ENCODE data around the gene TIMP2.
"Not testable (repeated sequence)": the region's sequence is repeated elsewhere in the genome, so short reads cannot be mapped to it uniquely, and the experiment has no call there.

TIMP2 gene, protein sequence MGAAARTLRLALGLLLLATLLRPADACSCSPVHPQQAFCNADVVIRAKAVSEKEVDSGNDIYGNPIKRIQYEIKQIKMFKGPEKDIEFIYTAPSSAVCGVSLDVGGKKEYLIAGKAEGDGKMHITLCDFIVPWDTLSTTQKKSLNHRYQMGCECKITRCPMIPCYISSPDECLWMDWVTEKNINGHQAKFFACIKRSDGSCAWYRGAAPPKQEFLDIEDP

DNA sequence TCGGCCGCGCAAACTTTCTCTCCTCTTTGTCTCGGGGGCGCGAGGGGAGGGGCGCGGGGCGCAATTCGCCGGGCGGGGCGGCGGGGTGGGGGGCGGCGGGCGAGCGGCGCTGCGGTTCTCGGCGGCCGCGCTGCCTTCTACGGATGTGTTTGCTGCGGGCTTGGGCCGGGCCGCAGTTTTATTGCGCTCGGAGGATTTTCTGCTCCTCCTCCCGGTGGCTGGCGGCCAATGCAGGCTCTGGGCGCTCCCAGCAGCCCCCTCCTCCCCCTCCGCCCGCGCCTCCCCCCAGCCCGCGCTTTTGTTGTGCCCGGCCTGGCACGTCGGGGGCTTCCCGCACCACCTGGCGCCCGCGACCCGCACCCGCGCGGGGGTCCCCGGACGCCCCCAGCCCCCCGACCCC lies at the start of gene TIMP2:
Gene TIMP2 (minus strand): TSS at position 154 of the 400 bp plus-strand sequence. CDS start 299 bp downstream, outside the sequence.
- DNase-seq, result peak; percentile 74

GRCh38 chr17:78973792-78974520 lies 48.8 kb upstream of the TIMP2 start:
- no peak for DNase-seq

DNA sequence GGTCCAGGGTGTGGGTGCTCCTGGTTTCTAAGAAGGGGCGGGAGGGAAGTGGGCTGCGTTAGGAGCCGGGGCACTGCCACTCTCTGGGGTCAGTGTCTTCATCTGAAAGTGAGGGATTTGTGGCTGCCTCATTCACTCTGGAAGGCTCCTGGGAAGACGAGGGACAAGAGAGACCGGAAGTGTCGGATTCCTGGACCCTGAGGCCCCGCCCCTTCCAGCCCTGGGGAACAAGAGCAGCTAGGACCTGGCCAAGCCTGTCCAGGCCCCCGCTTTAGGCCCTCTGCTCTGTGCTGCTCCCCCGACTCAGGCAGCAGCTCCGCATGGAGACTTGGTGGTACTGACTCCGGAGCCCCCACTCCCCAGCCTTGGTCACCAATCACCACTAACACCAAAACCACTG lies 48.0 kb upstream of the TIMP2 start:
- no peak for DNase-seq

DNA sequence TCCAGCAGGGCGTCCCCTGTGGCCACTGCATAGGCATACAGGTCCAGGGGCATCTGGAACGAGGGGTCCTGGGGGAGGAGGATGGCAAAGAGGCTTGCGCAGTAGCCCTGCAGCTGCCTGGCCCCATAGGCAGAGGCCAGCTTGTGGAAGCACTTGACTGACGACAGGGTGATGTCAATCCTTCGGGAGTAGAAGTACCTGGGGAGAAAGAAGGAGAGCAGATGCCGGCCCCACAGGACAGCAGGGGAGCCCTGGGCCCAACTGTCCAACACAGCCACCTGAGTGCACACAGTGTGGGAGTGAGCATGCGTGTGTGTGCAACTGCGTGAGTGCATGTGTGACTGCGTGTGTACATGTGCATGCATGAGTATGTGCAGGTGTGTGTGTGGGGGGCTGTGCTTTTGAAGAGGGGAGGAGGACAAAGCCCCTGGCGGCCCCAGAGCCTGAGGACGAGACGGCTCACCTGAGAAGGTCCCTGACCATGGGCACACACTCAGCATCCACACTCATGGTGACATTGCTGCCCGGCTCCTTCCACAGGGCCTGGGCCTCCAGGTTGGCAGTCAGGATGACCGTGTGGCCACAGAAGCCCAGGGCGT lies 47.4 kb upstream of the TIMP2 start:
- no peak for DNase-seq

GRCh38 chr17:78971756-78972506 lies 46.7 kb upstream of the TIMP2 start:
- no peak for DNase-seq

- DNase-seq, result peak; percentile 87
Measured at GRCh38 chr17:78970834-78971755, 45.9 kb upstream of the TIMP2 start.

DNA sequence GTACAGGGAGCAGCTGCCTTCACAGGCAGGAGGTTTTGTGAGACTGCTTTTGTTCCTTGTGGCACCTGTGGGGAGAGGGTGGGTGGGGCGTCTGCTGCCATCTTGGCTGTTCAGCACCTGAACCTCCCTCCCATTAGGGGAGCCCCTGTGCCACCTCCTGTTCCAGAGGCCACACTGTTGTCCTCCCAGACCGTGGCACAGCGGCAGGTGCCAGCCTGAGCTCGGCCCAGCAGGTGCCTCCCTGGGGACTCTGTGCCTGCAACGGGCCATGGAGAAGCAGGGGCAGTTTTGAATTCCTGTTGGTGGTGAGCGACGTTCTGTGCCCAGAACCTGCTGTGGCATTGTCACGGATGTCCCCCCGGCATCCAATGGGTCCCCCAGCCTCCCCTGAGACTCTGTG lies 44.7 kb upstream of the TIMP2 start:
- DNase-seq, result no peak

- DNase-seq, result no peak
Measured at GRCh38 chr17:78967782-78968362, 42.7 kb upstream of the TIMP2 start.

DNA sequence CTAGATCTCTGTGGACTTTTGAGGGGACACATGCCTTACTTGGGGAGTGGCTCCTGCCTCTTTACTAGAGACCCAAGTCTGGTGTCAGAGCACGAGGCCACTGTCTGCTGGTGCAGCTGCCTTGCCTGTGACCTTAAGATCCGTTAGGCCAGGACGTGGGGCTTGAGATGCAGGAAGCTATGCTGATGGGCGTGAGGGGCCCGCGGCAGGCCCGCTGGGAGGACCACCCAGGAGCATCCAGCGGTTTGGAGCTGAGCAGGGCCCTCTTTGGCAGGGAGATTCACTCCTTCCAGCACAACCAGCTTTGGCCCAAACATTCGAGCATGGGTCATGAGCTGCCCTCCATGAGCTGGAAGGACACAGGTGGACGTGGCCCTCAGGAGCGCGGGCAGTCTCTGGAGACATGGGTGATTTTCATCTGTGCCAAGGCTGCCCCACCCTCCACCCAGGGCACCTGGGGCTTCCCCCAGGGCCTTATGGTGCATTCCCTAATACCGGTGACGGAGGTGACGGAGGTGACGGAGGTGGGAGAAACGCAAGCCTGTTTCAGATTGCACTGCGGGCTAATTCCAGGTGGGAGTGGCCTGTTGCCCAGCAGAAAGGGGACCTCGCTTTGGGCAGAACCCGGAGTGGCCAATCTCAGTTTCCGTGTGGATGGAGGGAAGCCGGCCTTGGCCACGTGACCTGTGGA lies 41.9 kb upstream of the TIMP2 start:
- no peak for DNase-seq

- DNase-seq, result no peak
Measured at GRCh38 chr17:78966123-78966813, 41.1 kb upstream of the TIMP2 start.

DNA sequence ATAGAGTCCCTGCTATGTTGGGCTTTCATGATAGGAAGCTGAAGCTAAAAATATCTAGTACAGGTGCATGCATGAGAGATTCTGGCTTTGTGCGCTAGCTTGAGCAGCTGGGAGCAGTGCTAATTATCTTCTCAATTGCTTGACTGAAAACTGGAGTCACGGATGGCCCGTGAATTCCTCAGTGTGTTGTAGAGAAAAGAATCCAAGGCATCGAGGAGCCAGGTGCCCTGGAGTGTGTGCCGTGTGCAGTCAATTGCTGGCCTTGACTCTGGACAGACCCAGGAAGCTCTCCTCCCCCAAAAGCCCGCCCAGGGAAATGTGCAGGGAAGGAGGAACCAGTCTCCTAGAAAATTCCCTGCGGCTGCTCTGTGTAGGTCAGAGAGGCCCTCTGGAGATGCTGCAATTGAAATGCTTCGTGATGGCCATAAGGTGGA lies 40.3 kb upstream of the TIMP2 start:
- DNase-seq, result no peak

DNA sequence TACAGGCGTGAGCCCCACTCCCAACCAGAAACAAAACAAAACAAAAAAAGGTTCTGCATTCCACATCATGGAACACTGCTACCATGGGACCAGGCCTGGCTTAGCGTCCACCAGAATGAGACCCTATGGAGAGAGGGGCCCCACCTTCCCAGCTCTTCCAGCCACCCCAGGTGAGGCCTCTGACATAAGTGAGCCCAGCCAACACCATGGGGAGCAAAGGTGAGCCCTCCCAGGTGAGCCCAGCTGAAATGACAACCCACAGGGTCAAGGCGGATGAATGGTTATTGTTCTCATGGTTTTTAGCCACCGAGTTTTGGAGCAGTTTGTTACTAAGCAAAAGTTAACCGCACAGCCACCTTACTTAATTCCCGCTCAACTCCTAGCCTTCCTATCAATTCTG lies 38.2 kb upstream of the TIMP2 start:
- no peak for DNase-seq

DNA sequence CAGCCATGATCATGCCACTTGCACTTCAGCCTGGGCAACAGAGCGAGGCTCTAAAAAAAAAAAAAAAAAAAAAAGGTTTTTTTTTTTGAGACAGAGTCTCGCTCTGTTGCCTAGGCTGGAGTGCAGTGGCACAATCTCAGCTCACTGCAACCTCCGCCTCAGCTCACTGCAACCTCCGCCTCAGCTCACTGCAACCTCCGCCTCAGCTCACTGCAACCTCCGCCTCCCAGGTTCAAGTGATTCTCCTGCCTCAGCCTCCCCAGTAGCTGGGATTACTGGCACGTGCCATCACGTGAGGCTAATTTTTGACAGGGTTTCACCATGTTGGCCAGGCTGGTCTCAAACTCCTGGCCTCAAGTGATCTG lies 37.8 kb upstream of the TIMP2 start:
- not testable (repeated sequence) for DNase-seq

GRCh38 chr17:78962345-78962983 lies 37.3 kb upstream of the TIMP2 start:
- DNase-seq, result no peak

DNA sequence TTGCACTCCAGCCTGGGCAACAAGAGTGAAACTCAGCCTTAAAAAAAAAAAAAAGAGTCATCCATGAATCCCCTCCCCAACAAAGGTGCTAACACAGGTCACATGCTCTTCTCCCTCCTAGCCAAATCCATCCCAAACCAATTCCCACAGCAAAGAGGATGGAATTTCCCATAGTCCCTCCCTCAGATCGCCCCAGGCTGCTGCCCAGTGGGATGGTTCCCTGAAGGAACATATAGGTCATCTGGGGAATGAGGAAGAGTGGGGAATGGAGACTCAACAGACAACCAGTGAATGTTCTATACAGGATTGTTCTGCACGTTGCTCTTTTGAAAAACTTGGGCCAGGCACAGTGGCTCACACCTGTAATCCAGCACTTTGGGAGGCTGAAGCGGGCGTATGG lies 36.4 kb upstream of the TIMP2 start:
- no peak for DNase-seq

DNA sequence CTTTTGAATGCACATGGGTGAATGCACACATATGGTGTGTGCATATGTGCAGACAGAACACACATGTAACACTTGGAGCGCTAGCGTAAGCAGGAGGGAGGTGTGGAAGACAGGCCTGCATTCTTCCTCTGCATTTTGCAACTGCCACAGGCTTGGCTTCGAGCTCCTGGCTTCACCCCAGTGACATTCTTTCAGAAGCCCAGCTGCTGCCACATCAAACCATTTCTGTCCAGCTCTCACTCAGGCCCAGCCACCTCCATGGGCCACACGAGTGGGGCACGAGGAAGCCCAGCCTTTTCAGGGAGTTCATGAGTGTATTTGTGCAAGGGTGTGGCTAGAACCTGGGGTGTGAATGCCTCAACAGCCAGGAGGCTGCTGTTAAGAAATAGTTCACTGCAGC lies 35.7 kb upstream of the TIMP2 start:
- DNase-seq, result no peak

DNA sequence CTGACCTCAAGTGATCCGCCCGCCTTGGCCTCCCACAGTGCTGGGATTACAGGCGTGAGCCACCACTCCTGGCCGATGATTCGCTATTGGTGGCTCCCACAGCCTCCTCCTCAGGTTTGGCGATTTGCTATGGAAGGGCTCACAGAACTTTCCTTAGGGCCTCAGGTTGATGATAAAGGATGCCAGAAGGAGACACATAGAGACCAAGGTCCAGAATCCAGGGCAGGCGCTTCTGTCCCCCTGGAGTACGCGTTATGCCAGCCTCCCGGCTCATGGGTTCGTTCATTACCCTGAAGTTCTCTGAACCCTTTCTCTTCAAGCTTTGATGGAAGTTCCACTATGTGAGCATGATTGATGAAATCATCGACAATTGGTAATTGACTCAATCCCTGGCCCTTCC lies 34.6 kb upstream of the TIMP2 start:
- no peak for DNase-seq

- DNase-seq, result no peak
Measured at GRCh38 chr17:78958641-78959127, 33.5 kb upstream of the TIMP2 start.

DNA sequence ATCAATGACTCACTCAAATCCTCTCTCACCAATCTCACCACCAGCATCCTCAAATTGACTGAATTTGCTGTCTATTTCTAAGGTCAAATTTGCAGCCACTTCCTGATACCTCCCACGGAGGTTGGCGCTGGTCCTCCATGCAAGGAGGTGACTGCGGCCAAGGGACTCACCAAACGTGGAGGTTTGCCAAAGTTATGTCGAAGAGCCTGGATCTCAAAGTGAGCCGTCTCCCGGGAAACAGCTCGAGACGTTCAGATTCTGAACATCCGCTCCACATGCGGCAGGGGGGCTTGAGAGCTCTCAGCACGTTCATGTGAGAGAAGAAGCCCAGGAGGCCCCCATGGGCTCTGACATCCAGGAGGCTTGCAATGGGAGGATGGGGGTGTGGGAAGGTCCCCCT lies 31.9 kb upstream of the TIMP2 start:
- no peak for DNase-seq

GRCh38 chr17:78956254-78956653 lies 31.1 kb upstream of the TIMP2 start:
- no peak for DNase-seq

All from stimulated activated CD4-positive, alpha-beta T cell treated with anti-CD3 and anti-CD28 coated beads, Interleukin-15, amount 100 ng/mL, for 24 hours (primary cell).